ENCODE measurements around the gene MAS1. TPM values are rescaled to one million over a fixed set of nuclear protein-coding genes. Genes with fewer than 3 reads are reported as not detected.
"Not testable (repeated sequence)": the region's sequence is repeated elsewhere in the genome, so short reads cannot be mapped to it uniquely, and the experiment has no call there.

MAS1 gene
- total RNA-seq (2014; rRNA removed): not detected in 2 replicates
- not detected for polyA plus RNA-seq (2012)

GRCh38 chr6:159890792-159891191 is at the start of gene MAS1:
MAS1 (plus strand) TSS chr6:159890988; CDS start chr6:159906956, 15,968 bp downstream.
- no peak for DNase-seq (ENCODE audit: low read depth)

GRCh38 chr6:159842035-159842434 is 48.8 kb upstream of the MAS1 start:
- DNase-seq (ENCODE audit: low read depth): peak; percentile 21

- DNase-seq (ENCODE audit: low read depth): no peak
These were observed 45.8 kb upstream of the MAS1 start for GRCh38 chr6:159844737-159845645.

GRCh38 chr6:159848552-159848951 is 42.2 kb upstream of the MAS1 start:
- not testable (repeated sequence) for DNase-seq (ENCODE audit: low read depth)

GRCh38 chr6:159849851-159850250 is 40.9 kb upstream of the MAS1 start:
- not testable (repeated sequence) for DNase-seq (ENCODE audit: low read depth)

- DNase-seq (ENCODE audit: low read depth): no peak
These were observed 37.9 kb upstream of the MAS1 start for GRCh38 chr6:159852877-159853276.

GRCh38 chr6:159853754-159854153 is 37.0 kb upstream of the MAS1 start:
- no peak for DNase-seq (ENCODE audit: low read depth)

GRCh38 chr6:159854959-159855358 is 35.8 kb upstream of the MAS1 start:
- DNase-seq (ENCODE audit: low read depth): no peak

GRCh38 chr6:159858259-159858658 is 32.5 kb upstream of the MAS1 start:
- DNase-seq (ENCODE audit: low read depth): no peak

GRCh38 chr6:159860482-159860881 is 30.3 kb upstream of the MAS1 start:
- no peak for DNase-seq (ENCODE audit: low read depth)

GRCh38 chr6:159862103-159862502 is 28.7 kb upstream of the MAS1 start:
- DNase-seq (ENCODE audit: low read depth): no peak

GRCh38 chr6:159863341-159863740 is 27.4 kb upstream of the MAS1 start:
- peak; percentile 70 for DNase-seq (ENCODE audit: low read depth)

- no peak for DNase-seq (ENCODE audit: low read depth)
These were observed 25.4 kb upstream of the MAS1 start for GRCh38 chr6:159865226-159865920.

- DNase-seq (ENCODE audit: low read depth): no peak
These were observed 24.2 kb upstream of the MAS1 start for GRCh38 chr6:159866286-159867247.

- DNase-seq (ENCODE audit: low read depth): no peak
These were observed 19.5 kb upstream of the MAS1 start for GRCh38 chr6:159871241-159871640.

GRCh38 chr6:159871906-159872305 is 18.9 kb upstream of the MAS1 start:
- peak; percentile 46 for DNase-seq (ENCODE audit: low read depth)

- peak; percentile 20 for DNase-seq (ENCODE audit: low read depth)
These were observed 16.4 kb upstream of the MAS1 start for GRCh38 chr6:159874435-159874834.

- no peak for DNase-seq (ENCODE audit: low read depth)
These were observed 15.6 kb upstream of the MAS1 start for GRCh38 chr6:159875194-159875593.

- DNase-seq (ENCODE audit: low read depth): no peak
These were observed 14.5 kb upstream of the MAS1 start for GRCh38 chr6:159876242-159876641.

- DNase-seq (ENCODE audit: low read depth): no peak
These were observed 13.5 kb upstream of the MAS1 start for GRCh38 chr6:159877256-159877808.

- no peak for DNase-seq (ENCODE audit: low read depth)
These were observed 12.4 kb upstream of the MAS1 start for GRCh38 chr6:159878341-159878740.
